DOHH2 (cell line): ENCODE results near the gene RIN3.

Experiments used
- EZH2phosphoT487 ChIP-seq: fragments of 200-600 bp; sonication (generic); IDR thresholded peaks from 2 replicates; pipeline ENCODE4 v1.6.1; 2017; ENCODE audit warnings: borderline replicate concordance, mild to moderate bottlenecking, antibody characterized with exemption, low read length, moderate library complexity, mixed read lengths
- TF ChIP-seq, protein P1 (sequence below): fragments of 200-600 bp; sonication (generic); IDR thresholded peaks from one replicate; pipeline ENCODE4 v1.5.1; 2014; ENCODE audit warnings: antibody characterized with exemption, mild to moderate bottlenecking, low read depth, low read length; ENCODE audit not compliant: poor library complexity, severe bottlenecking

DNA sequence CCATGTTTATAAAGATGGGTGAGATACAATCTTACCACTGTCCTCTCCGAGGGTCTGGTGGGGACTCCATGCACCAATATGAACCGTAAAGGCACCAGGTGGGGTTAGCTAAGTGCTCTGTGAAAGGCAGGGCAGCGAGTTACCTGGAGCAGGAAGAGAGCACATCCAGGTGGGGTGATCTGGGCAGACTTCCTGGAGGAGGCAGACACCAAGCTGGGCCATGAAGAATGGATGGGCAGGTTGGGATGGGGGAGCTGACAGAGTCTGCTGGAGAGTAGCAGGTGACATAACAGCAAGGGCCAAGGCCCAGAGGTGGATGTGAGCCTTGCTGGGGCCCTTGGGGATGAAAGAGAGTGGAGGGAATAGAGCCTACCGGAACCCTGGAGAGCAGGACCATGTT, 45.9 kb downstream of the RIN3 start:
- TF ChIP-seq EZH2phosphoT487 = no peak
- TF ChIP-seq, protein P1, sequence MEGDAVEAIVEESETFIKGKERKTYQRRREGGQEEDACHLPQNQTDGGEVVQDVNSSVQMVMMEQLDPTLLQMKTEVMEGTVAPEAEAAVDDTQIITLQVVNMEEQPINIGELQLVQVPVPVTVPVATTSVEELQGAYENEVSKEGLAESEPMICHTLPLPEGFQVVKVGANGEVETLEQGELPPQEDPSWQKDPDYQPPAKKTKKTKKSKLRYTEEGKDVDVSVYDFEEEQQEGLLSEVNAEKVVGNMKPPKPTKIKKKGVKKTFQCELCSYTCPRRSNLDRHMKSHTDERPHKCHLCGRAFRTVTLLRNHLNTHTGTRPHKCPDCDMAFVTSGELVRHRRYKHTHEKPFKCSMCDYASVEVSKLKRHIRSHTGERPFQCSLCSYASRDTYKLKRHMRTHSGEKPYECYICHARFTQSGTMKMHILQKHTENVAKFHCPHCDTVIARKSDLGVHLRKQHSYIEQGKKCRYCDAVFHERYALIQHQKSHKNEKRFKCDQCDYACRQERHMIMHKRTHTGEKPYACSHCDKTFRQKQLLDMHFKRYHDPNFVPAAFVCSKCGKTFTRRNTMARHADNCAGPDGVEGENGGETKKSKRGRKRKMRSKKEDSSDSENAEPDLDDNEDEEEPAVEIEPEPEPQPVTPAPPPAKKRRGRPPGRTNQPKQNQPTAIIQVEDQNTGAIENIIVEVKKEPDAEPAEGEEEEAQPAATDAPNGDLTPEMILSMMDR = no peak
